K562 (cell line): ENCODE data around the gene CYLD. TPM values are rescaled to one million over a fixed set of nuclear protein-coding genes. Genes with fewer than 3 reads are reported as not detected.

ENCODE experiments used
- AFF1 ChIP-seq, 2 experiments: fragments of 450-650 bp; IDR thresholded peaks; 2 replicates each; pipeline ENCODE4 v1.6.1; 2018; ENCODE audit warnings: mild to moderate bottlenecking in 2 of 2, low read depth in 1 of 2; ENCODE audit not compliant: partially characterized antibody in 2 of 2
- CCAR2 ChIP-seq: fragments of 200-400 bp; formaldehyde crosslinking; IDR thresholded peaks from 2 replicates; pipeline ENCODE4 v1.6.1; 2017; ENCODE audit warnings: mild to moderate bottlenecking, low read depth, low read length
- KDM2B ChIP-seq: fragments of 250-450 bp; sonication (Bioruptor Pico); IDR thresholded peaks from 2 replicates; pipeline ENCODE4 v1.8.0; 2021; ENCODE audit warnings: mild to moderate bottlenecking, moderate library complexity
- LCOR ChIP-seq: sonication (generic); formaldehyde crosslinking; IDR thresholded peaks from 2 replicates; pipeline ENCODE4 v1.8.0; 2022; ENCODE audit warnings: mild to moderate bottlenecking, missing genetic modification reagents
- MAFF ChIP-seq: IDR thresholded peaks from 2 replicates; pipeline ENCODE4 v1.6.1; 2012; ENCODE audit warnings: low read length, improper control_type of control experiment
- MBD1 ChIP-seq: fragments of 250-450 bp; sonication (Bioruptor Pico); IDR thresholded peaks from 2 replicates; pipeline ENCODE4 v1.8.0; 2022; ENCODE audit warnings: inconsistent platforms
- NCOA2 ChIP-seq, 2 experiments: fragments of 450-650 bp; IDR thresholded peaks; 2 replicates each; pipeline ENCODE4 v1.6.1; 2018; ENCODE audit warnings: mild to moderate bottlenecking in 2 of 2, moderate library complexity in 1 of 2; ENCODE audit not compliant: partially characterized antibody in 2 of 2
- SIX5 ChIP-seq, 2 experiments: IDR thresholded peaks; 2 replicates each; pipeline ENCODE4 v1.6.1; 2011; ENCODE audit warnings: low read length in 2 of 2, borderline replicate concordance in 1 of 2, low read depth in 1 of 2, mild to moderate bottlenecking in 1 of 2, moderate library complexity in 1 of 2; ENCODE audit not compliant: insufficient read depth in 1 of 2
- TAF9B ChIP-seq: fragments of 450-650 bp; IDR thresholded peaks from 2 replicates; pipeline ENCODE4 v1.6.1; 2018; ENCODE audit warnings: mild to moderate bottlenecking; ENCODE audit not compliant: partially characterized antibody
- ZBED1 ChIP-seq: IDR thresholded peaks from 2 replicates; pipeline ENCODE4 v1.6.1; 2014
- ZBTB2 ChIP-seq: fragments of 450-650 bp; IDR thresholded peaks from 2 replicates; pipeline ENCODE4 v1.6.1; 2016; ENCODE audit warnings: antibody characterized with exemption
- ZNF23 ChIP-seq: fragments of 250-450 bp; sonication (Bioruptor Pico); IDR thresholded peaks from 2 replicates; pipeline ENCODE4 v1.4.0; 2020; ENCODE audit warnings: mild to moderate bottlenecking
- ZNF282 ChIP-seq: sonication (generic); formaldehyde crosslinking; IDR thresholded peaks from 2 replicates; pipeline ENCODE4 v1.8.1; 2023; ENCODE audit warnings: missing genetic modification reagents
- ZNF41 ChIP-seq: fragments of 250-450 bp; sonication (Bioruptor Pico); conservative IDR thresholded peaks from 2 replicates; pipeline ENCODE4 v1.4.0; 2020; ENCODE audit warnings: mild to moderate bottlenecking
- ZNF444 ChIP-seq: fragments of 250-450 bp; sonication (Bioruptor Pico); IDR thresholded peaks from 2 replicates; pipeline ENCODE4 v1.4.0; 2020; ENCODE audit warnings: mild to moderate bottlenecking, moderate library complexity
- ZNF644 ChIP-seq: fragments of 200-800 bp; sonication (Bioruptor generic); IDR thresholded peaks from 2 replicates; pipeline ENCODE4 v1.6.1; 2016; ENCODE audit warnings: low read depth, missing genetic modification characterization, missing compliant biosample characterization
- polyA plus RNA-seq, 8 experiments: library from polyadenylated mRNA; depleted of rRNA in 4 of 8; stranded (reverse) in 5 of 8; unstranded in 3 of 8; fragments of >200 nt; fragmentation: Nextera tagmentation in 2 of 8; fragmentation: Illumina TruSeq in 1 of 8; extraction: Ambion mirVana in 2 of 8; extraction: Trizol in 1 of 8; gene quantifications; 2 replicates each; pipeline versions ENCODE4 v1.2.1 to v1.2.3, GENCODE V29; 2011 to 2014; ENCODE audit warnings: inconsistent platforms in 1 of 8, missing spikeins in 1 of 8
- total RNA-seq, 7 experiments: library from RNA; depleted of rRNA in 6 of 7; stranded (reverse); fragments of >200 nt in 6 of 7; fragmentation: Illumina TruSeq in 2 of 7; extraction: Trizol in 2 of 7; gene quantifications; 2 replicates each; pipeline versions ENCODE4 v1.2.1 to v1.2.3, GENCODE V29; 2011 to 2021; ENCODE audit warnings: low replicate concordance in 1 of 7
- TF ChIP-seq, protein P1 (sequence below): fragments of 450-650 bp; formaldehyde crosslinking; IDR thresholded peaks from 2 replicates; pipeline ENCODE4 v1.4.0; 2022; ENCODE audit warnings: missing genetic modification characterization
- TF ChIP-seq, protein P2 (sequence below), 2 experiments: fragments of 450-650 bp in 1 of 2; sonication (generic) in 1 of 2; formaldehyde crosslinking; conservative IDR thresholded peaks; 2 replicates each; pipeline versions ENCODE4 v1.4.0 to v1.8.1; 2020 to 2022; ENCODE audit warnings: mild to moderate bottlenecking in 1 of 2, missing genetic modification reagents in 1 of 2

CYLD gene
- total and polyA plus RNA-seq, 9 of the 15 experiments (the other 6 are each of a cell fraction or from before 2014, with no cell fraction given): 3.4 to 7.4 (median 5.3) TPM

GRCh38 chr16:50841081-50841886 is 99.4 kb downstream of the CYLD start (continued):
- TF ChIP-seq KDM2B (CRISPR knock-in tag) (no peak), TAF9B (peak; percentile 29), MBD1 (CRISPR knock-in tag) (no peak), CCAR2 (no peak), ZBTB2 (peak; percentile 70; the same call in 1 of the 2 replicates), NCOA2 (IDR thresholded peaks at IDR 0.05; ENCODE audit: partially characterized antibody in 2 of 2) (peak in 1 of 2 experiments; percentile 61), ZNF644 (tag) (no peak), ZNF41 (CRISPR knock-in tag) (no peak), MAFF (peak; percentile 23; the same call in 1 of the 2 replicates), LCOR (CRISPR knock-in tag) (no peak), AFF1 (IDR thresholded peaks at IDR 0.05; ENCODE audit: low read depth in 1 of 2, partially characterized antibody in 2 of 2) (no peak), SIX5 (IDR thresholded peaks at IDR 0.05; ENCODE audit: borderline replicate concordance in 1 of 2, insufficient read depth in 1 of 2, low read depth in 1 of 2, low read length in 2 of 2) (no peak), ZBED1 (no peak), ZNF23 (CRISPR knock-in tag) (no peak), ZNF444 (CRISPR knock-in tag) (no peak), ZNF282 (no peak)
- TF ChIP-seq, protein P1, sequence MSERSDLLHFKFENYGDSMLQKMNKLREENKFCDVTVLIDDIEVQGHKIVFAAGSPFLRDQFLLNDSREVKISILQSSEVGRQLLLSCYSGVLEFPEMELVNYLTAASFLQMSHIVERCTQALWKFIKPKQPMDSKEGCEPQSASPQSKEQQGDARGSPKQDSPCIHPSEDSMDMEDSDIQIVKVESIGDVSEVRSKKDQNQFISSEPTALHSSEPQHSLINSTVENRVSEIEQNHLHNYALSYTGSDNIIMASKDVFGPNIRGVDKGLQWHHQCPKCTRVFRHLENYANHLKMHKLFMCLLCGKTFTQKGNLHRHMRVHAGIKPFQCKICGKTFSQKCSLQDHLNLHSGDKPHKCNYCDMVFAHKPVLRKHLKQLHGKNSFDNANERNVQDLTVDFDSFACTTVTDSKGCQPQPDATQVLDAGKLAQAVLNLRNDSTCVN (CRISPR knock-in tag): no peak
- TF ChIP-seq, protein P2, sequence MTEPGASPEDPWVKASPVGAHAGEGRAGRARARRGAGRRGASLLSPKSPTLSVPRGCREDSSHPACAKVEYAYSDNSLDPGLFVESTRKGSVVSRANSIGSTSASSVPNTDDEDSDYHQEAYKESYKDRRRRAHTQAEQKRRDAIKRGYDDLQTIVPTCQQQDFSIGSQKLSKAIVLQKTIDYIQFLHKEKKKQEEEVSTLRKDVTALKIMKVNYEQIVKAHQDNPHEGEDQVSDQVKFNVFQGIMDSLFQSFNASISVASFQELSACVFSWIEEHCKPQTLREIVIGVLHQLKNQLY (CRISPR knock-in tag; conservative IDR thresholded peaks at IDR 0.05): no peak
